Mesothelial cell of epicardium (in vitro differentiated cells): Measurements from ENCODE around the gene IL1RAPL1. TPM values are rescaled to one million over a fixed set of nuclear protein-coding genes. Genes with fewer than 3 reads are reported as not detected.
A peak's percentile ranks its signal among the peaks of the same experiment; 100 is the strongest.

Experiments
- DNase-seq, 2 experiments: peaks; one replicate each; pipeline ENCODE4 v3.0.0; 2021; ENCODE audit warnings: low spot score in 2 of 2; ENCODE audit not compliant: unreplicated experiment in 2 of 2
- H3K27ac Mint-ChIP-seq: 2 replicates; pipeline ENCODE4 v1.8.0; 2021; ENCODE audit warnings: mixed read lengths
- H3K27me3 Mint-ChIP-seq: 2 replicates; pipeline ENCODE4 v1.8.0; 2021; ENCODE audit warnings: low read depth, mixed read lengths
- H3K36me3 Mint-ChIP-seq: 2 replicates; pipeline ENCODE4 v1.8.0; 2021; ENCODE audit warnings: mixed read lengths
- H3K4me1 Mint-ChIP-seq: 2 replicates; pipeline ENCODE4 v1.8.0; 2021; ENCODE audit warnings: mixed read lengths
- H3K4me3 Mint-ChIP-seq: 2 replicates; pipeline ENCODE4 v1.8.0; 2021; ENCODE audit warnings: mild to moderate bottlenecking, moderate library complexity, mixed read lengths
- H3K9me3 Mint-ChIP-seq: 2 replicates; pipeline ENCODE4 v1.8.0; 2021; ENCODE audit warnings: mixed read lengths
- CTCF ChIP-seq: fragments of 200-600 bp; sonication (generic); IDR thresholded peaks from one replicate; pipeline ENCODE4 v1.5.0; 2021; ENCODE audit warnings: antibody characterized with exemption; ENCODE audit not compliant: unreplicated experiment
- total RNA-seq: library from RNA; stranded (reverse); gene quantifications from 3 replicates; pipeline ENCODE4 v1.2.1, GENCODE V29; 2021

IL1RAPL1 gene
- total RNA-seq, 1 donor from 2014 or later: 17.0 TPM

DNA sequence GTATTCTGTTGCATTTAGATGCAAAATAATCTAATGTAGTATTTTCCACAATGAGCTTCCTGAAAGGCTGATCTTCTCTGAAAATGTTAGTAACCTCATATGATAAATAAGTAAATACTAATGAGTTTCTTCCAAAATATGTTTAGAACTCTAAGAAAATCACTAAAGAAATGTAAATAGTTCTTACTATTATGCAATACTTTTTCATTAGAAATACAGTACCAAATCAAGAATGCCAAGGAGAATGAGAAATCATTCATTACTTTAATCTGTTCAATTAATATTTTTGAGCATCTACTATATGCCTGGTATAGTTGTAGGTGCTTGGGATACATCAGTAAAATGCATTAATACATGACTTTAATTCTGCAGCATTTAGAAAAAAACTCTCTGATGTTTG, 130.6 kb downstream of the IL1RAPL1 start:
- no peak overlapping the region for H3K4me3 Mint-ChIP-seq
- no peak for DNase-seq

DNA sequence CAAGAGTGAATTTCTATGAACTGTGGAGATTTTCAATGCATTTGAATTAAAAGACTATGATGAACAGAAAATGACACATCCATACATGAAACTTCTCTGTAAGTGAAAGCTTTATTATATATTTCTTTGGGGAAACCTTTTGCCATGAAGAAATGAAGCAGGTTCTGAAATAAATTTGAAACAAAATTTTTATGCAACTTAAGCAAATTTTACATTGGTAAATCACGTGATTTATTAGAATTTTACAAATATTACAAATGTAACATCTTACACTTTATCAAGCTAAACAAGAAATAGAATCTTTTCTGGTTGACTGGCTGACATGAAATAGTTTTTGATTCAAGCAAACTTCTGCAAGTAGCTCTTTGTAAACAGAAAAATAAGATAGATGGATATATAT, 131.2 kb downstream of the IL1RAPL1 start:
- Mint-ChIP-seq H3K36me3 (peaks cover 22% of the 10 kb centered on the region), H3K4me1 (no peaks in the 10 kb centered on the region), H3K27ac (no peak overlapping the region), H3K9me3 (peaks cover 30% of the 10 kb centered on the region), H3K27me3 (no peaks in the 10 kb centered on the region), H3K4me3 (no peak overlapping the region)
- TF ChIP-seq CTCF: no peak
- no peak for DNase-seq

More for the DNA sequence above, 130.6 kb downstream of the IL1RAPL1 start:
- no peaks in the 10 kb centered on the region for H3K4me1 Mint-ChIP-seq
- TF ChIP-seq CTCF: no peak
- H3K36me3 Mint-ChIP-seq: peaks cover 17% of the 10 kb centered on the region
- no peak overlapping the region for H3K27ac Mint-ChIP-seq
- H3K9me3 Mint-ChIP-seq: peaks cover 26% of the 10 kb centered on the region
- H3K27me3 Mint-ChIP-seq: no peaks in the 10 kb centered on the region

GRCh38 chrX:28719620-28720019, 132.4 kb downstream of the IL1RAPL1 start:
- peaks cover 39% of the 10 kb centered on the region for H3K9me3 Mint-ChIP-seq
- no peak overlapping the region for H3K4me3 Mint-ChIP-seq
- TF ChIP-seq CTCF: no peak
- H3K27ac Mint-ChIP-seq: no peak overlapping the region
- peaks cover 27% of the 10 kb centered on the region for H3K36me3 Mint-ChIP-seq
- H3K4me1 Mint-ChIP-seq: no peaks in the 10 kb centered on the region
- no peak for DNase-seq
- H3K27me3 Mint-ChIP-seq: no peaks in the 10 kb centered on the region

GRCh38 chrX:28752330-28752729, 165.1 kb downstream of the IL1RAPL1 start:
- Mint-ChIP-seq H3K9me3 (peaks cover 18% of the 10 kb centered on the region), H3K27ac (no peak overlapping the region), H3K27me3 (no peaks in the 10 kb centered on the region), H3K4me1 (peaks cover 15% of the 10 kb centered on the region), H3K36me3 (peaks cover 11% of the 10 kb centered on the region), H3K4me3 (no peak overlapping the region)
- no peak for TF ChIP-seq CTCF
- no peak for DNase-seq

- no peaks in the 10 kb centered on the region for H3K9me3 Mint-ChIP-seq
- H3K4me3 Mint-ChIP-seq: no peak overlapping the region
- no peak for DNase-seq
- no peak for TF ChIP-seq CTCF
- no peaks in the 10 kb centered on the region for H3K27me3 Mint-ChIP-seq
- no peak overlapping the region for H3K27ac Mint-ChIP-seq
- peaks cover 2% of the 10 kb centered on the region for H3K36me3 Mint-ChIP-seq
- H3K4me1 Mint-ChIP-seq: peaks cover 19% of the 10 kb centered on the region
Measured at GRCh38 chrX:28756175-28756574, 168.9 kb downstream of the IL1RAPL1 start.

DNA sequence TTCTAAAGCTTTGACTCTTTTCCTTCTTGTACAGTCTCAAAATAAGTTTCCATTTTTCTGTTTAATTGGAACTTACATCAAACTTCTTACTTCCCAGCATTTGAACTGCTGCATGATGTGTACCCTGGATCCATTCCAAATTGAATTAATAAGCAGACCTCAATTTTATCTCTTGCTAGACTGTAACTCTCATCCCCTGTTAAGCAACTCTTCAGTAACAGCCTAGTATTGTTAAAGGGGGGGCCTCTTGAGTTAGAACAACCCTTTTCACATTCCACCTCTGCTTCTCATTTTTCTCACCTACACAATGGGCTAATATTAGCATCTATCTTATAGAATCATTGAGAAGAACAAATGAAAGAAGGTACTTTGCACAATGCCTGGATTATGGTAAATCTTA, 169.4 kb downstream of the IL1RAPL1 start:
- Mint-ChIP-seq H3K27ac (peak overlapping the region; percentile 11), H3K4me3 (no peak overlapping the region), H3K9me3 (no peaks in the 10 kb centered on the region), H3K36me3 (peaks cover 2% of the 10 kb centered on the region), H3K4me1 (peaks cover 19% of the 10 kb centered on the region), H3K27me3 (no peaks in the 10 kb centered on the region)
- no peak for DNase-seq
- TF ChIP-seq CTCF: no peak
